ENCODE data around the gene RAB26. TPM values are rescaled to one million over a fixed set of nuclear protein-coding genes. Genes with fewer than 3 reads are reported as not detected.
"Not testable (repeated sequence)": the region's sequence is repeated elsewhere in the genome, so short reads cannot be mapped to it uniquely, and the experiment has no call there.

The RAB26 gene
- total RNA-seq, 4 donors from 2014 or later = not detected

- H3K9me3 ChIP-seq; H3K4me1 ChIP-seq; H3K27ac ChIP-seq (replicated peaks in 1 of 4); DNase-seq (ENCODE audit: extremely low spot score); H3K4me3 ChIP-seq; H3K27me3 ChIP-seq; intact Hi-C loops (cut with DNase I): not testable (repeated sequence)
- 100% methylated on average over 2 of the region's 25 CpGs for WGBS
- peaks cover 66 to 97% (median 90%) of the 10 kb centered on the region in 4 donors for H3K36me3 ChIP-seq
These were observed 39.2 kb upstream of the RAB26 start for GRCh38 chr16:2109271-2109580.

- WGBS = 88% methylated on average over 5 of the region's 23 CpGs
- intact Hi-C loops (cut with DNase I); H3K27me3 ChIP-seq; H3K4me1 ChIP-seq; H3K4me3 ChIP-seq; H3K9me3 ChIP-seq; DNase-seq (ENCODE audit: extremely low spot score); H3K27ac ChIP-seq (replicated peaks in 1 of 4): not testable (repeated sequence)
- H3K36me3 ChIP-seq = peaks cover 66 to 100% (median 94%) of the 10 kb centered on the region in 4 donors
These were observed 38.6 kb upstream of the RAB26 start for GRCh38 chr16:2109872-2110271.

DNA sequence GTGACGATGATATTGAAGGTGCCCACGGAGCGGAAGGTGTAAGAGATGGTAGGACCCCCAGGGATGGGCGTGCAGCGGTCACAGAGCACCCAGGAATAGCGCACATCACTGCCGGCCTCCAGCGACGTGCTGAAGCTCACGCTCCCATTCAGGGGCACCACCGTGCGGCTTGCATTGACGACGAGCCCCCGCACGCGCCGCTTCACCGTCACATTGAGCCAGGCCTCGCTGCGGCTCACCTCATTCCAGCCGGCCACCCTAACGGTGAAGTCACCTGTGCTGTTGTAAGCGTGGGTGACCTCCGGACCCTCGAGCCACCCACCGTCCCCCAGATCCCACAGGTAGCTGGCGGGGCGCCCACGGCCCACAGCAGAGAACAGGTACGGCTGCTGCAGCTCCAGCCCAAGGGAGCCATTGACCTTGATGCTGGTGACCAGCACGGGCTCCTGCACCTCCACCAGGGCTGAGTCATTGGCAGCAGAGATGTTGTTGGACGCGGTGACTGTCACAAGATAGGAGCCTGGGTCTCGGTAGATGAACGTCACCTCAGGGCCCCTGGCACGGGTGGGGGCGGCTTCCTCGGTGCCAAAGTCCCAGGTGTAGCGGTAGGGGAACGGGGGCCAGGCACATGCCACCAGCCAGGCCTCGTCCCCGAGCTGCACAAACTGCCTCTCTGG, 38.0 kb upstream of the RAB26 start:
- 89% methylated on average over 20 of the region's 43 CpGs for WGBS
- DNase-seq (ENCODE audit: extremely low spot score); H3K27ac ChIP-seq (replicated peaks in 1 of 4); H3K9me3 ChIP-seq; H3K27me3 ChIP-seq; intact Hi-C loops (cut with DNase I); H3K4me3 ChIP-seq; H3K4me1 ChIP-seq: not testable (repeated sequence)
- H3K36me3 ChIP-seq = peaks cover 62 to 100% (median 94%) of the 10 kb centered on the region in 4 donors

DNA sequence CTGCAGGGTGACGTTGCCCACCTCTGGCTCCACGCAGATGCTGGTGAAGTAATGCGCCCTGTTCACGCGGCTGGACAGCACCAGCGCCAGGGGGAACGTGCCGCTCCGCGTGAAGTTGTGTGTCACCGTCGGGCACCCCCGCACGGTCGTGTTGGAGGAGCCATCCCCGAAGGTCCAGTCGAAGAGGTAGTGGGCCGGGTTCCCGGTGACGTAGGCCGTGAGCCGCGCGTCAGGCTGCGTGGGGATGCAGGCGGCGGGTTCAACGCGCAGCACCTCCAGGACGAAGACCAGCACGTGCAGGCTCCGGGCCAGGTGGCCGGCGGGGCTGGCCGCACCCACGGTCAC, 37.4 kb upstream of the RAB26 start:
- H3K4me3 ChIP-seq; H3K27me3 ChIP-seq; DNase-seq (ENCODE audit: extremely low spot score); H3K9me3 ChIP-seq; H3K27ac ChIP-seq (replicated peaks in 1 of 4); intact Hi-C loops (cut with DNase I); H3K4me1 ChIP-seq: not testable (repeated sequence)
- H3K36me3 ChIP-seq = peaks cover 58 to 99% (median 90%) of the 10 kb centered on the region in 4 donors
- 94% methylated on average over 15 of the region's 36 CpGs for WGBS

DNA sequence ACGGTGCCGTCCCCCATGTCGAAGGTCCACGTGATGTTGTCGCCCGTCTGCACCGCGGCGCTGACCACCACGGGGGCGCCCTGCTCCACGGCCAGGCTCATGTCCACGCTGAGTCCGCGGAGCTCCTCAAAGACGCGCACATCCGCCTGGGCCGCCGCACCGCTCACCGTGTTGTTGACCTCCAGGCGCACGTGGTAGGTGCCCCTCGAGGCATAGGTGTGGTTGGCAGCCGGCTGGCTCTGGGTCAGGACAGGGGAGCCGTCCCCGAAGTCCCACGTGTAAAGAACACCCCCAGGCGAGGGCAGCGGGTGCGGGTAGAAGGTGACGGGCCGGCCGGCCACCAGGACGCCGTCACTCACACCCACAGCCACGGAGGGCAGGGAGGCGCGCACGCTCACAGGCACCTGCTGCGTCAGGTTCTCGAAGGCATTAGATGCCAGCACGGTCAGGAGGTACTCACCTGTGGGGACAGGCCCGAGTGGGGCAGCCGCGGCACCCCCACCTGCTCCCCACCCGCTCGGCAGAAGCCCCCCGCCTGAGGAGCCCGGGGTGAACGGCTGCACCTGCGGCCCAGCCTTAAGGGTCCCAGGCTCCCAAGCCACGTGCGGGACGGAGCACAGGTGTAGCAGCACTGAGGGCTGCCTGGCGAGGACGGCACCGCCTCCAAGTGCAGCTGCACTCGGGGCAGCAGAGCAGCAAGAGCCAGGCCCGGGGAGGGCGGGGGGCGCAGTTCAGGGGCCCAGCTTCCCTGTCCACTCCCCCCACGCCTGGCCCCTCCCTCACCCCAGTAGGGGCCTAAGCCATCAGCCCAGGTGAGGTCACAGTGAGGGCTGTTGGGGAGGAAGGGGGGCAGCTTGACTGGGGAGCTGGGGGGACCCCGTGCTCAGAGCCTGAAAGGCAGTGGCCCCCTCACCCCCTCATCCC, 36.8 kb upstream of the RAB26 start:
- Histone ChIP-seq H3K36me3 (peaks cover 54 to 98% (median 87%) of the 10 kb centered on the region in 4 donors), H3K4me1 (peaks cover 4 to 11% (median 7%) of the 10 kb centered on the region in 4 donors)
- WGBS = 89% methylated on average over 22 of the region's 65 CpGs
- H3K27me3 ChIP-seq; H3K27ac ChIP-seq (replicated peaks in 1 of 4); DNase-seq (ENCODE audit: extremely low spot score); H3K9me3 ChIP-seq; intact Hi-C loops (cut with DNase I); H3K4me3 ChIP-seq: not testable (repeated sequence)

GRCh38 chr16:2112539-2113106, 35.8 kb upstream of the RAB26 start:
- H3K9me3 ChIP-seq; H3K27ac ChIP-seq (replicated peaks in 1 of 4); DNase-seq (ENCODE audit: extremely low spot score); intact Hi-C loops (cut with DNase I); H3K27me3 ChIP-seq; H3K4me3 ChIP-seq: not testable (repeated sequence)
- 92% methylated on average over 16 of the region's 30 CpGs for WGBS
- H3K36me3 ChIP-seq = peaks cover 44 to 95% (median 78%) of the 10 kb centered on the region in 4 donors
- peaks cover 9 to 19% (median 16%) of the 10 kb centered on the region in 4 donors for H3K4me1 ChIP-seq

DNA sequence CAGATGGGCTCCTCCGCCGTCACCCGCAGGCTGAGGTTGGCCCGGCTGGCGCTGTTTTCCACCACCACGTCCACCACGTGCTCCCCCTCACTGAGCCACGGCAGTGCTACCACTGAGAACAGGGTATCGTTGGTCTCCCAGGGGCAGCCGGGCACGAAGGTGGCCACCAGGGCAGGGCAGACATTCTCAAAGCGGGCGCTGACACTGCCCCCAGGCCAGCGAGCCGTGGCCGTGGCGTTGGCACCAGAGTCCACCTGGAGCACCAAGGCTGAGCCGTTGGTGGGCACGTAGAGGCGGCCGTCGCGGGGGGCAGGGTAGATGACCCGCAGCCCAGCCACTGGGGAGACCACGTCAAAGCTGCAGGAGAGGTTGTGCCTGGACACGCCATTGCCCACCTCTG, 34.2 kb upstream of the RAB26 start:
- H3K9me3 ChIP-seq; H3K27me3 ChIP-seq; intact Hi-C loops (cut with DNase I); DNase-seq (ENCODE audit: extremely low spot score); H3K27ac ChIP-seq (replicated peaks in 1 of 4); H3K4me3 ChIP-seq: not testable (repeated sequence)
- WGBS = 84% methylated on average over 18 of the region's 26 CpGs
- Histone ChIP-seq H3K4me1 (peaks cover 9 to 34% (median 27%) of the 10 kb centered on the region in 4 donors), H3K36me3 (peaks cover 30 to 79% (median 62%) of the 10 kb centered on the region in 4 donors)

- H3K27ac ChIP-seq (replicated peaks in 1 of 4); DNase-seq (ENCODE audit: extremely low spot score); intact Hi-C loops (cut with DNase I); H3K4me3 ChIP-seq; H3K9me3 ChIP-seq; H3K27me3 ChIP-seq: not testable (repeated sequence)
- Histone ChIP-seq H3K36me3 (peaks cover 28 to 71% (median 56%) of the 10 kb centered on the region in 4 donors), H3K4me1 (peaks cover 9 to 43% (median 34%) of the 10 kb centered on the region in 4 donors)
- WGBS = 80% methylated on average over 7 of the region's 34 CpGs
These were observed 33.4 kb upstream of the RAB26 start for GRCh38 chr16:2114885-2115590.
